K562 (cell line): Measurements from ENCODE around the gene DAPK3. TPM values are rescaled to one million over a fixed set of nuclear protein-coding genes. Genes with fewer than 3 reads are reported as not detected.

Experiments used
- CHD2 ChIP-seq: IDR thresholded peaks from 2 replicates; pipeline ENCODE4 v1.6.1; 2011; ENCODE audit warnings: low read depth, low read length
- EZH2 ChIP-seq: IDR thresholded peaks from 2 replicates; pipeline ENCODE4 v1.6.1; 2012; ENCODE audit warnings: low read depth, mild to moderate bottlenecking, inconsistent platforms, low read length, borderline replicate concordance
- HCFC1 ChIP-seq: IDR thresholded peaks from 2 replicates; pipeline ENCODE4 v1.6.1; 2012; ENCODE audit warnings: low read depth, low read length, improper control_type of control experiment
- IFI16 ChIP-seq: fragments of 250-450 bp; sonication (Bioruptor Pico); IDR thresholded peaks from 2 replicates; pipeline ENCODE4 v2.1.2; 2022; ENCODE audit warnings: mild to moderate bottlenecking, inconsistent platforms
- MED1 ChIP-seq: sonication (generic); formaldehyde crosslinking; IDR thresholded peaks from 2 replicates; pipeline ENCODE4 v1.8.1; 2023; ENCODE audit warnings: missing genetic modification reagents, borderline replicate concordance
- MTA2 ChIP-seq: fragments of 450-650 bp; IDR thresholded peaks from 2 replicates; pipeline ENCODE4 v1.6.1; 2016; ENCODE audit warnings: low read depth
- POLR3A ChIP-seq: IDR thresholded peaks from 2 replicates; pipeline ENCODE4 v1.6.1; 2011; ENCODE audit warnings: borderline replicate concordance, mild to moderate bottlenecking, moderate library complexity; ENCODE audit not compliant: insufficient read length, insufficient read depth; ENCODE audit errors: extremely low read depth
- SOX6 ChIP-seq: fragments of 450-650 bp; IDR thresholded peaks from 2 replicates; pipeline ENCODE4 v1.6.1; 2014; ENCODE audit warnings: mild to moderate bottlenecking
- TCF7 ChIP-seq: sonication (generic); IDR thresholded peaks from 2 replicates; pipeline ENCODE4 v1.6.1; 2016; ENCODE audit warnings: antibody characterized with exemption, borderline replicate concordance
- ZNF12 ChIP-seq: sonication (generic); formaldehyde crosslinking; IDR thresholded peaks from 2 replicates; pipeline ENCODE4 v1.4.0; 2020; ENCODE audit warnings: mild to moderate bottlenecking, missing genetic modification reagents
- ZNF239 ChIP-seq: fragments of 250-450 bp; sonication (Bioruptor Pico); IDR thresholded peaks from 2 replicates; pipeline ENCODE4 v1.4.0; 2020; ENCODE audit warnings: mild to moderate bottlenecking
- polyA plus RNA-seq, 8 experiments: library from polyadenylated mRNA; depleted of rRNA in 4 of 8; stranded (reverse) in 5 of 8; unstranded in 3 of 8; fragments of >200 nt; fragmentation: Nextera tagmentation in 2 of 8; fragmentation: Illumina TruSeq in 1 of 8; extraction: Ambion mirVana in 2 of 8; extraction: Trizol in 1 of 8; gene quantifications; 2 replicates each; pipeline versions ENCODE4 v1.2.1 to v1.2.3, GENCODE V29; 2011 to 2014; ENCODE audit warnings: inconsistent platforms in 1 of 8, missing spikeins in 1 of 8
- total RNA-seq, 7 experiments: library from RNA; depleted of rRNA in 6 of 7; stranded (reverse); fragments of >200 nt in 6 of 7; fragmentation: Illumina TruSeq in 2 of 7; extraction: Trizol in 2 of 7; gene quantifications; 2 replicates each; pipeline versions ENCODE4 v1.2.1 to v1.2.3, GENCODE V29; 2011 to 2021; ENCODE audit warnings: low replicate concordance in 1 of 7
- TF ChIP-seq, protein P1 (sequence below), 2 experiments: fragments of 150-350 bp in 1 of 2; IDR thresholded peaks; 2 replicates each; pipeline ENCODE4 v1.6.1; 2012 to 2016; ENCODE audit warnings: low read depth in 2 of 2, low read length in 2 of 2, mild to moderate bottlenecking in 1 of 2, moderate library complexity in 1 of 2
- TF ChIP-seq, protein P2 (sequence below): sonication (generic); formaldehyde crosslinking; IDR thresholded peaks from 2 replicates; pipeline ENCODE4 v1.8.1; 2023; ENCODE audit warnings: mild to moderate bottlenecking, missing genetic modification reagents
- TF ChIP-seq, protein P3 (sequence below): fragments of 200-400 bp; formaldehyde crosslinking; IDR thresholded peaks from 2 replicates; pipeline ENCODE4 v1.6.1; 2017; ENCODE audit warnings: mild to moderate bottlenecking, low read depth, low read length, moderate library complexity
- TF ChIP-seq, protein P4 (sequence below): IDR thresholded peaks from 2 replicates; pipeline ENCODE4 v1.6.1; 2016; ENCODE audit warnings: missing genetic modification characterization, missing compliant biosample characterization
- TF ChIP-seq, protein P5 (sequence below): fragments of 450-650 bp; conservative IDR thresholded peaks from 2 replicates; pipeline ENCODE4 v1.6.1; 2016; ENCODE audit warnings: missing genetic modification characterization, low read depth, mild to moderate bottlenecking, missing compliant biosample characterization, moderate library complexity

The DAPK3 gene
- total and polyA plus RNA-seq, 9 of the 15 experiments (the other 6 are each of a cell fraction or from before 2014, with no cell fraction given), result 0.14 to 63.4 (median 25.0) TPM

DNA sequence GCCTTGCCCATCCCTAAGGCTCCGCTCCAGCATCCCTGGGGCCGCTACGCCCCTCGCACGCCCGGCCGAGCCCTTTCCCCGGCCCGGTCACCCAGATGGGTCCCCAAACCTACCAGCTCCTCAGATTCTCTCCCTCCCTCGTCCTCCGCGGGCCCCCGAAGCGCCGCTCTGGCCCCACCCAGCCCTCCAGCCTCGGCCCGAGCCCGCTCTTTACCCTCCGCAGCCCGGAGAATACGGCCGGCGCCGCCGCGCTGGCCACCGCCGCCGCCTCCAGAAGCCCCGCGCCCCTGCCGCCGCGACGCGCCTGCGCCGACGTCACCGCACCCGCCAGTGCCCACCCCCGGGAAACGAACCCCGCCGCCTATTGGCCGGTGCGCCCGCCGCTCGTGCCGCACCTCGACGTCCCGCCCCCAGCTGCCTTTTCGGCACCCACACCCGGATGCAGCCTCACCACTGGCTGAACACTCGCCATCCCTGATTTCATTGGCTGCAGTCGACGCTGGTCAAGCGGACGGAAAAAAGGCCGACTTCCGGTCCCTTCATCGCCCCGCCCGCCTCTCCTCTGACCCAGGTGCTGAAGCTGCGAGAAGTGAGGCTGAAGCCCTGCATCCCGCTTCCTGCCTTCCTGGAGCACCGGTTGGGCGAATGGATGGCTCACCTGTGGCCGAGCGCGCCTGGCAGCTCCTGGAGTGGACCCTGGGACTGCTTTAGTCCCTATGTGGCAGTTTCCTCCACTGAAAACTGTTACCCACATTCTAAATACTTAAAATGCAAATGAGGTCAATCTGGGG, at the start of gene DAPK3 (continued):
- TF ChIP-seq, protein P1, sequence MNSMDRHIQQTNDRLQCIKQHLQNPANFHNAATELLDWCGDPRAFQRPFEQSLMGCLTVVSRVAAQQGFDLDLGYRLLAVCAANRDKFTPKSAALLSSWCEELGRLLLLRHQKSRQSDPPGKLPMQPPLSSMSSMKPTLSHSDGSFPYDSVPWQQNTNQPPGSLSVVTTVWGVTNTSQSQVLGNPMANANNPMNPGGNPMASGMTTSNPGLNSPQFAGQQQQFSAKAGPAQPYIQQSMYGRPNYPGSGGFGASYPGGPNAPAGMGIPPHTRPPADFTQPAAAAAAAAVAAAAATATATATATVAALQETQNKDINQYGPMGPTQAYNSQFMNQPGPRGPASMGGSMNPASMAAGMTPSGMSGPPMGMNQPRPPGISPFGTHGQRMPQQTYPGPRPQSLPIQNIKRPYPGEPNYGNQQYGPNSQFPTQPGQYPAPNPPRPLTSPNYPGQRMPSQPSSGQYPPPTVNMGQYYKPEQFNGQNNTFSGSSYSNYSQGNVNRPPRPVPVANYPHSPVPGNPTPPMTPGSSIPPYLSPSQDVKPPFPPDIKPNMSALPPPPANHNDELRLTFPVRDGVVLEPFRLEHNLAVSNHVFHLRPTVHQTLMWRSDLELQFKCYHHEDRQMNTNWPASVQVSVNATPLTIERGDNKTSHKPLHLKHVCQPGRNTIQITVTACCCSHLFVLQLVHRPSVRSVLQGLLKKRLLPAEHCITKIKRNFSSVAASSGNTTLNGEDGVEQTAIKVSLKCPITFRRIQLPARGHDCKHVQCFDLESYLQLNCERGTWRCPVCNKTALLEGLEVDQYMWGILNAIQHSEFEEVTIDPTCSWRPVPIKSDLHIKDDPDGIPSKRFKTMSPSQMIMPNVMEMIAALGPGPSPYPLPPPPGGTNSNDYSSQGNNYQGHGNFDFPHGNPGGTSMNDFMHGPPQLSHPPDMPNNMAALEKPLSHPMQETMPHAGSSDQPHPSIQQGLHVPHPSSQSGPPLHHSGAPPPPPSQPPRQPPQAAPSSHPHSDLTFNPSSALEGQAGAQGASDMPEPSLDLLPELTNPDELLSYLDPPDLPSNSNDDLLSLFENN (IDR thresholded peaks at IDR 0.05; ENCODE audit: low read depth in 2 of 2, low read length in 2 of 2), result no peak
- TF ChIP-seq, protein P2, sequence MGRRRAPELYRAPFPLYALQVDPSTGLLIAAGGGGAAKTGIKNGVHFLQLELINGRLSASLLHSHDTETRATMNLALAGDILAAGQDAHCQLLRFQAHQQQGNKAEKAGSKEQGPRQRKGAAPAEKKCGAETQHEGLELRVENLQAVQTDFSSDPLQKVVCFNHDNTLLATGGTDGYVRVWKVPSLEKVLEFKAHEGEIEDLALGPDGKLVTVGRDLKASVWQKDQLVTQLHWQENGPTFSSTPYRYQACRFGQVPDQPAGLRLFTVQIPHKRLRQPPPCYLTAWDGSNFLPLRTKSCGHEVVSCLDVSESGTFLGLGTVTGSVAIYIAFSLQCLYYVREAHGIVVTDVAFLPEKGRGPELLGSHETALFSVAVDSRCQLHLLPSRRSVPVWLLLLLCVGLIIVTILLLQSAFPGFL, result no peak
- TF ChIP-seq SOX6 (no peak), CHD2 (peak; percentile 87), IFI16 (no peak), EZH2 (no peak), ZNF239 (CRISPR knock-in tag) (no peak), TCF7 (no peak; the same call in 1 of the 2 replicates), MTA2 (no peak), HCFC1 (peak; percentile 61), ZNF12 (CRISPR knock-in tag) (no peak), POLR3A (no peak), MED1 (CRISPR knock-in tag) (no peak)
- TF ChIP-seq, protein P3, sequence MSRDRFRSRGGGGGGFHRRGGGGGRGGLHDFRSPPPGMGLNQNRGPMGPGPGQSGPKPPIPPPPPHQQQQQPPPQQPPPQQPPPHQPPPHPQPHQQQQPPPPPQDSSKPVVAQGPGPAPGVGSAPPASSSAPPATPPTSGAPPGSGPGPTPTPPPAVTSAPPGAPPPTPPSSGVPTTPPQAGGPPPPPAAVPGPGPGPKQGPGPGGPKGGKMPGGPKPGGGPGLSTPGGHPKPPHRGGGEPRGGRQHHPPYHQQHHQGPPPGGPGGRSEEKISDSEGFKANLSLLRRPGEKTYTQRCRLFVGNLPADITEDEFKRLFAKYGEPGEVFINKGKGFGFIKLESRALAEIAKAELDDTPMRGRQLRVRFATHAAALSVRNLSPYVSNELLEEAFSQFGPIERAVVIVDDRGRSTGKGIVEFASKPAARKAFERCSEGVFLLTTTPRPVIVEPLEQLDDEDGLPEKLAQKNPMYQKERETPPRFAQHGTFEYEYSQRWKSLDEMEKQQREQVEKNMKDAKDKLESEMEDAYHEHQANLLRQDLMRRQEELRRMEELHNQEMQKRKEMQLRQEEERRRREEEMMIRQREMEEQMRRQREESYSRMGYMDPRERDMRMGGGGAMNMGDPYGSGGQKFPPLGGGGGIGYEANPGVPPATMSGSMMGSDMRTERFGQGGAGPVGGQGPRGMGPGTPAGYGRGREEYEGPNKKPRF, result no peak
- TF ChIP-seq, protein P4, sequence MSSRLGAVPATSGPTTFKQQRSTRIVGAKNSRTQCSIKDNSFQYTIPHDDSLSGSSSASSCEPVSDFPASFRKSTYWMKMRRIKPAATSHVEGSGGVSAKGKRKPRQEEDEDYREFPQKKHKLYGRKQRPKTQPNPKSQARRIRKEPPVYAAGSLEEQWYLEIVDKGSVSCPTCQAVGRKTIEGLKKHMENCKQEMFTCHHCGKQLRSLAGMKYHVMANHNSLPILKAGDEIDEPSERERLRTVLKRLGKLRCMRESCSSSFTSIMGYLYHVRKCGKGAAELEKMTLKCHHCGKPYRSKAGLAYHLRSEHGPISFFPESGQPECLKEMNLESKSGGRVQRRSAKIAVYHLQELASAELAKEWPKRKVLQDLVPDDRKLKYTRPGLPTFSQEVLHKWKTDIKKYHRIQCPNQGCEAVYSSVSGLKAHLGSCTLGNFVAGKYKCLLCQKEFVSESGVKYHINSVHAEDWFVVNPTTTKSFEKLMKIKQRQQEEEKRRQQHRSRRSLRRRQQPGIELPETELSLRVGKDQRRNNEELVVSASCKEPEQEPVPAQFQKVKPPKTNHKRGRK (tag), result no peak
- TF ChIP-seq, protein P5, sequence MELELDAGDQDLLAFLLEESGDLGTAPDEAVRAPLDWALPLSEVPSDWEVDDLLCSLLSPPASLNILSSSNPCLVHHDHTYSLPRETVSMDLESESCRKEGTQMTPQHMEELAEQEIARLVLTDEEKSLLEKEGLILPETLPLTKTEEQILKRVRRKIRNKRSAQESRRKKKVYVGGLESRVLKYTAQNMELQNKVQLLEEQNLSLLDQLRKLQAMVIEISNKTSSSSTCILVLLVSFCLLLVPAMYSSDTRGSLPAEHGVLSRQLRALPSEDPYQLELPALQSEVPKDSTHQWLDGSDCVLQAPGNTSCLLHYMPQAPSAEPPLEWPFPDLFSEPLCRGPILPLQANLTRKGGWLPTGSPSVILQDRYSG (tag), result no peak
